Measurements from ENCODE around the gene RACGAP1.
A peak's percentile ranks its signal among the peaks of the same experiment; 100 is the strongest.

RACGAP1 gene

DNA sequence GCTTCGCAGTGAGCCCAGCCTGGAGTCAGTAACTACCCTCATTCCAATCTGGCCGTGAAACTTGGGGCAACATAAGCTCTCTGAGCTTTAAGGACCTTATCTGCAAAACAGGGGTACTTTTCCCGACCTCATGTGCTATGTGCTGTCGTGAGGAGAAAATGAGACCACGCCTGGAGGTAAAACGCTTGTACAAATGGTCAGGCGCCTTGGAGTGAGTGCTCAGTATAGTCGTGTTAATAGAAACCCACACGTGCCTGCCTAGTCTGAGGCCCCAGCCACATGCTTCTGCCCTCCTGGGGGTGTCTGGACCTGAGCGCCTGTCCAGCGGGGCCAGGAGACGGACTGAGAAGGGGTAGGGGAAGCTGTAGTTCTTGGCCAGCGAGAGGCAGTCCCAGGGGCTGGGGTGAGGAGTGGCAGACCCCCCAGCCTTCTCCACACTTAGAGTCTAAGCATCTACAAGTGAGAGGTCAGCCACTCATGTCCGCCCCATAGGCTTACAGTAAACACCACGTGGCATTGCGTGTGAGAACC is 58.7 kb downstream of the RACGAP1 start:
- Mint-ChIP-seq H3K27ac (no peak overlapping the region), H3K4me1 (ENCODE audit: low read depth) (peaks cover 3% of the 10 kb centered on the region), H3K36me3 (no peaks in the 10 kb centered on the region), H3K4me3 (peak overlapping the region; percentile 54), H3K9me3 (ENCODE audit: low read depth) (no peaks in the 10 kb centered on the region), H3K27me3 (peaks cover 10% of the 10 kb centered on the region)

DNA sequence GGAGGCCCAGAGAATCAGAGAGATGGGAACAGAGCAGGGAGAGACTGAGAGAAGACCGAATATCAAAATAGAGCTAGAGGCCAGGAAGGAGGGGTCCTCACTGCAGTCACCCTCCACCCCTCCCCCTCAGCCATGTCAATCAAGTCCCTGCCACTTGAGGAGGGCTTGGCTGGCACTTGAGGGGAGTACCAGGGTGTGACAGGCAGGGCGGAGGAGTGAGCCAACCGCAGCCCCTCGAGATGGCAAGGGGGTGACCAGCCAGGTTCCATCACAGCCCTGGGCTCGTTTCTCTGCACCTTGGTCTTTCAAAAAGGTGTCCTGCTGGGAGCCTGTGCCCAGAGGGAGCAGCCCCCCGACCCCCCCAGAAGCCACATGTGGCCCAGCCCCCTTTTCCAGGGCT is 59.5 kb downstream of the RACGAP1 start:
- Mint-ChIP-seq H3K4me1 (ENCODE audit: low read depth) (peaks cover 3% of the 10 kb centered on the region), H3K36me3 (no peaks in the 10 kb centered on the region), H3K27me3 (peaks cover 10% of the 10 kb centered on the region), H3K4me3 (no peak overlapping the region), H3K27ac (no peak overlapping the region), H3K9me3 (ENCODE audit: low read depth) (no peaks in the 10 kb centered on the region)

DNA sequence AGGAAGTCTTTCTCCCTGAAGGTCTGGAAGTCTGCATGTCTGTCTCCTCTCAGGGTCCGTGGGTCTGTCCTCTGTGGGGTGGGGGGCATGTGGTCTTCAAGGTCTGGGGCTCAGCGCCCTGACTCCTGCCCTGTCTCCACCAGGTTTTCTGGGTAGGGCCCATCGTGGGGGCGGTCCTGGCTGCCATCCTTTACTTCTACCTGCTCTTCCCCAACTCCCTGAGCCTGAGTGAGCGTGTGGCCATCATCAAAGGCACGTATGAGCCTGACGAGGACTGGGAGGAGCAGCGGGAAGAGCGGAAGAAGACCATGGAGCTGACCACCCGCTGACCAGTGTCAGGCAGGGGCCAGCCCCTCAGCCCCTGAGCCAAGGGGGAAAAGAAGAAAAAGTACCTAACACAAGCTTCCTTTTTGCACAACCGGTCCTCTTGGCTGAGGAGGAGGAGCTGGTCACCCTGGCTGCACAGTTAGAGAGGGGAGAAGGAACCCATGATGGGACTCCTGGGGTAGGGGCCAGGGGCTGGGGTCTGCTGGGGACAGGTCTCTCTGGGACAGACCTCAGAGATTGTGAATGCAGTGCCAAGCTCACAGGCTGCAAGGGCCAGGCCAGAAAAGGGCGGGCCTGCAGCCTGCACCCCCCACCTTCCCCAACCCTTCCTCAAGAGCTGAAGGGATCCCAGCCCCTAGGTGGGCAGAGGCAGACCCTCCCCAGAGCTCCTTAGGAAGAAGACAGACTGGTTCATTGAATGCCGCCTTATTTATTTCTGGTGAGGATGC is 60.3 kb downstream of the RACGAP1 start:
- peaks cover 17% of the 10 kb centered on the region for H3K27me3 Mint-ChIP-seq
- H3K4me1 Mint-ChIP-seq (ENCODE audit: low read depth) = peaks cover 10% of the 10 kb centered on the region
- H3K36me3 Mint-ChIP-seq = peaks cover 3% of the 10 kb centered on the region
- no peak overlapping the region for H3K27ac Mint-ChIP-seq
- no peak overlapping the region for H3K4me3 Mint-ChIP-seq
- no peaks in the 10 kb centered on the region for H3K9me3 Mint-ChIP-seq (ENCODE audit: low read depth)

DNA sequence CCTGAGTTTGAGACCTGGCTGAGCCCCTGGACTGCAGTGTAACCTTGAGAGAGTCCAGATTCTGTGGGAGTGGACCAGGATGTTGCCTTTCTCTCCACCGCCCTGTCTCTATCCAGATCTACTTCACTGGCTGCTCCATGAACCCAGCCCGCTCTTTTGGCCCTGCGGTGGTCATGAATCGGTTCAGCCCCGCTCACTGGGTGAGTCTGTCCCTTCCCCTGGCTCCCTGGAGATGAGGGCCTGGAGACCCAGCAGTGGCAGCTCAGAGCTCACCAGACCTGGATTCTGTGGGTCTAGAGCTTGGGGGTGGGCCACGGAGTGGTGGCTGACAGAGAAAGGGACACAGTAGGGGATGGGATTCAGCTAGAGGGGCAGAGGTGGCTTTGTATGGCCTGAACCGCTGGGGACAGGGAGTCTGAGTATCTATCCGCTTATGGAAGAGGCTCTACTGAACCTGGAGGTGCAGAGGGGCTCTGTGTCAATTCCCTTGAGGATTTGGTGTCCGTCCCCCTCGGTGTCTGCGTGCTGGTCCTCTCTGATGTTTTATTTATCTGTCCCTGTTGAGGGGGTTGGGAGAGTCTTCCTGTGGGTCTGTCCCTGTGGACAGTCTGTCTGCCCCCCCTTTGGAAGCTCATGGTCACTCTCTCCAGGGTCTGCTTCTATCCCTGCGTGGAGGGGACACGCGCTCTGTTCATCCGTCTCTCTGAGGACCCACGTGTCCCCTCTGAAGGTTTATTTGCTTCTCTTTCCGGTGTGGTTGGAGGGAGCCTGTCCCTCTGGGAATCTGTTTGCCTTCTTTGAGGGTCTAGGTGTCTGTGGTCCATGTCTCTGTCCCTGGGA is 61.1 kb downstream of the RACGAP1 start:
- H3K36me3 Mint-ChIP-seq = peaks cover 3% of the 10 kb centered on the region
- peaks cover 23% of the 10 kb centered on the region for H3K27me3 Mint-ChIP-seq
- no peak overlapping the region for H3K4me3 Mint-ChIP-seq
- no peak overlapping the region for H3K27ac Mint-ChIP-seq
- no peaks in the 10 kb centered on the region for H3K9me3 Mint-ChIP-seq (ENCODE audit: low read depth)
- H3K4me1 Mint-ChIP-seq (ENCODE audit: low read depth) = peaks cover 10% of the 10 kb centered on the region

DNA sequence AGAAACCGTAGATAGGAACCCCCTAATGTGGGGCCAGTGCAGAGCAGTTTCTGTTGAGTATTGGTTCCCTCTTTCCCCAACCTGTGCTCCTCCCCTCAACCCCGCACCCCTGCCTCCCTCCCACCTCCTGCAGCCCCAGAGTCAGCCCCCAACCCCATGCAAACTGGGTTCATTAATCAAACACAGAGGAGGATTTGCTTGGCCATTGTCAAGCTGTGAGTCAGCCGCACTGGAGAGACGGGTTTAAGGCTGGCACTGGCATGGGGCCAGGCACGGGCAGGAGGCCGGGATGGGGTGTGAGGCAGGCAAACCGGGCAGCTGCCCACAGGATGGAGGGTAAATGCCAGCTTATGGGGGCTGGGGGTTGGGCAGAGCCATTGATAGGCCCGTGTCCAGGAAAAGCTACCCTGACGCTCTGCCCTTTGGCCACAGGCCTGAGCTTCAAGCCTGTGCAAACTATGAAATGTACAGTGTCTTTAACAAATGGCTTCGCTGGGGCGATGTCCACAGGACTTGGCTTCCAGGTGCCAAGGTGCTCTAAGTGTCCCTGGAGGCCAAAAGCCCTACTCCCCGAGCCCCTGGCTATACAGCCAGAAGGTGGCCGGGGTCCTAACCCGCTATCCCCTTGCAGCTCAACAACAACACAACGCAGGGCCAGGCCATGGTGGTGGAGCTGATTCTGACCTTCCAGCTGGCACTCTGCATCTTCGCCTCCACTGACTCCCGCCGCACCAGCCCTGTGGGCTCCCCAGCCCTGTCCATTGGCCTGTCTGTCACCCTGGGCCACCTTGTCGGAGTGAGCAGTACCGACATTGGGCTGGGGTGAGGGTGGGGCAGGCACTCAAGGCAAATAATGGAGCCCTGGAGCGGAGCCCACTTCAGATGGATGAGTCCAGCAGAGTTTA is 62.2 kb downstream of the RACGAP1 start:
- Mint-ChIP-seq H3K4me1 (ENCODE audit: low read depth) (peaks cover 10% of the 10 kb centered on the region), H3K27me3 (peaks cover 23% of the 10 kb centered on the region), H3K36me3 (peaks cover 3% of the 10 kb centered on the region), H3K27ac (no peak overlapping the region), H3K9me3 (ENCODE audit: low read depth) (no peaks in the 10 kb centered on the region), H3K4me3 (peak overlapping the region; percentile 42)

DNA sequence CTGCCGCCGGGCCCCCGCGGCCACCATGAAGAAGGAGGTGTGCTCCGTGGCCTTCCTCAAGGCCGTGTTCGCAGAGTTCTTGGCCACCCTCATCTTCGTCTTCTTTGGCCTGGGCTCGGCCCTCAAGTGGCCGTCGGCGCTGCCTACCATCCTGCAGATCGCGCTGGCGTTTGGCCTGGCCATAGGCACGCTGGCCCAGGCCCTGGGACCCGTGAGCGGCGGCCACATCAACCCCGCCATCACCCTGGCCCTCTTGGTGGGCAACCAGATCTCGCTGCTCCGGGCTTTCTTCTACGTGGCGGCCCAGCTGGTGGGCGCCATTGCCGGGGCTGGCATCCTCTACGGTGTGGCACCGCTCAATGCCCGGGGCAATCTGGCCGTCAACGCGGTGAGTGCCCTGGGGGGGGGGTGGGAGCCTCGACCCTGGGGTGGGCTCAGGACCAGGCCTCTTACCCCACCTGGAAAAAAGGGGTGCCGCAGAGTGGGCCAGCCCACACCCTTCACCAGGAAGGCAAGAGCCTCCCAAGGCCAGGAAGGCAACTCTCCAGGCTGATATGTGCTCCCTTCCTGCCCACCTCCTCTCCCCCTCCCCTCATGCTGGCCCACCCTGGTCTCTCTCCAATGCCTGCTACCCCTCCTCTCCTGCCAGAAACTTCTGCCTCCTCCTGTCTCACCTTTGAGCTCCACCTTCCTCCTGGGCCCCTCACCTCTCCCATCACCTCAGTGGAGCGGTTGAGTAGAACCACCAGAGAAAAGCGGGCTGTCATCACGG is 63.1 kb downstream of the RACGAP1 start:
- Mint-ChIP-seq H3K9me3 (ENCODE audit: low read depth) (no peaks in the 10 kb centered on the region), H3K4me1 (ENCODE audit: low read depth) (peaks cover 10% of the 10 kb centered on the region), H3K27ac (no peak overlapping the region), H3K36me3 (peaks cover 3% of the 10 kb centered on the region), H3K4me3 (peak overlapping the region; percentile 42), H3K27me3 (peaks cover 26% of the 10 kb centered on the region)

DNA sequence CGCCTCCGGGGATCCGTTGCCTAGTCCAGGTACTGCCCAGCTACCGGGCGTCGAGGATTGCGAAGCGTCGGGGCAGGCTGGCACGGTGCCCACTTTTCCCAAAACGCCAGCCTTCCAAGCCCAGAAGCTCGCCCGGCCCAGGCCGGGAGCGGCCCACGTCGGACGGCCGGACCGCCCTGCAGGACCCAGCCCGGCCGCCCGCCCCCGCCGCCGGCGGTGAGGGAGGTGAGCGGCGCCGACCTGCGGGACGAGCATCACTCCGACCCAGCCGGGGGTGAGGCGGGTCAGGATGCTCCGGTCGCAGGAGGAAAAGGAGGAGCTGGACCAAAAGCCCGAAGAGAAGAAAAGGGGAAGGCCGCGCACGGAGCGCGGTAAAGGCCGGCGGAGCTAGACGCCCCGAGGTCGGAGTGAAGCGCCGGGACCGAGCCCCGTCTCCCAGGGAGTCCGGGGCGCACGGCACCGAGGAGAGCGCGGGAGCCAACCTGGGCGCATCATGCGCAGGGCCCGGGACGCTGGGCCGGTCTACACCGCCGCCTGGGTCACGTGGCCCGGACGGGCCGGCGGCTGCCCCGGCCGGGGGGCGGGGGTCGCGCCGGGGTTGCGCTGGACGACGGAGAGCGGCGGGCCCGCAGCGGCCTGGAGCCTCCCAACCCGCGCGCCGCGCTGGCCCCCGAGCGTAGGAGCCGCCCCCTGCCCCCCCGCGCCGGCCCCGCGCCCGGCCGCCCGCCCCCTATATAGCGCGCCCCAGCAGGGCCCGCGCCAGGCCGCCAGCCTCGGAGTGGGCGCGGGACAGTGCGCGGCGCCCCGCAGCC is 64.0 kb downstream of the RACGAP1 start, which contains the start of gene AQP5:
TSS of gene AQP5 (plus strand) at position 762 of the 812 bp plus-strand sequence. CDS start 146 bp downstream, outside the sequence.
- Mint-ChIP-seq H3K9me3 (ENCODE audit: low read depth) (no peaks in the 10 kb centered on the region), H3K36me3 (peaks cover 3% of the 10 kb centered on the region), H3K4me1 (ENCODE audit: low read depth) (peaks cover 9% of the 10 kb centered on the region), H3K27ac (no peak within 1 kb of the TSS), H3K4me3 (peak within 1 kb of the TSS; percentile 67), H3K27me3 (peaks cover 27% of the 10 kb centered on the region)

DNA sequence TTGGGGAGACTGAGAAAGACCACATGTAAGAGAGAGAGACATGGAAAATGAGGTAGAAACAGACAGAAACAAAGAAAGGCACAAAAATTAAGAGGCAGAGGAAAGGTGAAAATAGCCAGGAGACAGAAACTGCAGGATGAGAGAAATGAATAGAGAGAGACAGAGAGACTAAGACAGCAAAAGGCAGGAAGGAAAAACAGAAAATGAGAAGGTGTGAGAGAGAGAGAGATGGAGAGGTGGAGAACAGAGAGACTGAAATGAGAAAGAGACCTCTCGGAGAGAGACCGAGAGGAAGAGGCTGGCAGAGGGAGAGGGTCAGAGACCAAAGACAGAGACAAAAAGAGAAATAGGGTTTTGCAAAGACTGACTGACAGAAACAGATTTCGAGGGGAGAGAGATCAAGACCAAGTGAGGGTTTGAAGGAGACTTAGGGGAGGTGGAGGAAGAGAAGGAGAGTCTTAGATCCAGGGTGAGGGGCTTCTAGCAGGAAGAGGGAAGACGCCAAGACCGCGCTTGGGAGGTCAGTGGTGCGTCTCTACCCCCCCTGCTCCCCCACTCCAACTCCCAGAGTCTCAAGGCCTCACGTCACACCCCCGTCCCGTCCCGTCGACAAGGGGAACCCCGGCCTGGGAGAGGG is 64.7 kb downstream of the RACGAP1 start:
- no peaks in the 10 kb centered on the region for H3K9me3 Mint-ChIP-seq (ENCODE audit: low read depth)
- H3K4me1 Mint-ChIP-seq (ENCODE audit: low read depth) = peaks cover 9% of the 10 kb centered on the region
- H3K27me3 Mint-ChIP-seq = peaks cover 27% of the 10 kb centered on the region
- H3K36me3 Mint-ChIP-seq = peaks cover 3% of the 10 kb centered on the region
- peak overlapping the region; percentile 67 for H3K4me3 Mint-ChIP-seq
- H3K27ac Mint-ChIP-seq = no peak overlapping the region

DNA sequence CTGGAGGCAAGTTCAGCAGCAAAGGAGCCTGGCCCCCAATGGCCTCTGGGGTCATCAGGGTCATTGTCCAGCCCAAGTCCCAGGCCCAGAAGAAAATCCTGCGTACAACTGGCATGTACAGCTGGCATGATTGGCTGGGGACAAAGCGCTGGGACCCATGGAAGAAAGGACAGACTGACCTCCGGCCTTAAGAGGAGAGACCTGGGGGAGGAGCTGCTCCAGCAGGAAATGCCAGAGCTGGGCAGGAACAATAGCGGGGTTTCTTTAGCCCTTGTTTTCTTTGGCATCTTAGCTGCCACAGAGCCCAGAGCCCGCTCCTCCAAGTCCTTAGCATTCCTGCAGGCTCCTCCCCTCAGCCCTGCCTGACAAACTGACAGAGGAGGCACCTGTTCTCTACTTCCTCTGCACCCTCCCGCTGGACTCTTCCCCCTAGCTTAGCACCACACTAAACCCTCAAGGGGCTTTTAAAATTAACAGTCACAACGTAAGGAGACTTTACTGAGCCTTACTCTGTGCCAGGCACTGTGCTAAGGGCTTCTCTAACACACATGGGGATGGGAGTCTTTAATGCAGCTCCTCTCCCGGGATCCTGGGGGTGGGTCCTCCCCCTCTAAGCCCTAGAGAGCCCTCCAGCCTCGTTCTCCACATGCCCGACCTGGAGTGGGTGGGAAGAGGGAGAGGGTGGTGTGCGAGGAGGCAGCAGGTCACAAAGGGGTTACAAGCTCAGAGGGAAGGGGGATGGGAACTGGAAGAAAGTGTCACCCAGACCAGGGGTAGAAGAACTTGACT is 65.4 kb downstream of the RACGAP1 start:
- Mint-ChIP-seq H3K27ac (no peak overlapping the region), H3K4me3 (peak overlapping the region; percentile 67), H3K4me1 (ENCODE audit: low read depth) (peaks cover 11% of the 10 kb centered on the region)

DNA sequence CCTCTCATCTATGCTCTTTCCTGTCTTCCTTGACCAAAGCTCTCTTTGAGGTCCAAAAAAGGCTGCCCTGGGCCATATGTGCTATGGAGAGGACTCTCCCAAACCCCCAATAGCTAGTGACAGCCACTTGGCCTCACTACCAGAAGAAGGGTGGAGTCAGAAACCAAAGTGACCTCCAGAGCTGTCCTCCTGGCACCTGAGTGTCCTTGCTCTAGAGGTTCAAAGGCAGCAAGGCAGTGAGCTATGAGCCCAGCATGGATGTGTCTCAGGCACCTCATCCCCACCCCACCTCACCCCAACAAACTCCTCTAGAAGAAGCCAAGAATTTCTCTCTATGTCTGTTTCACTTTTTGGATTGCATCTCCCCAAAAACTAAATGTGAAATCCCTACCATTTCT is 67.7 kb downstream of the RACGAP1 start:
- Mint-ChIP-seq H3K27me3 (peaks cover 33% of the 10 kb centered on the region), H3K27ac (peak overlapping the region; percentile 16), H3K9me3 (ENCODE audit: low read depth) (no peaks in the 10 kb centered on the region), H3K4me1 (ENCODE audit: low read depth) (peaks cover 11% of the 10 kb centered on the region), H3K36me3 (peaks cover 3% of the 10 kb centered on the region), H3K4me3 (no peak overlapping the region)

More for the DNA sequence above, 65.4 kb downstream of the RACGAP1 start:
- Mint-ChIP-seq H3K27me3 (peaks cover 27% of the 10 kb centered on the region), H3K9me3 (ENCODE audit: low read depth) (no peaks in the 10 kb centered on the region), H3K36me3 (peaks cover 3% of the 10 kb centered on the region)

DNA sequence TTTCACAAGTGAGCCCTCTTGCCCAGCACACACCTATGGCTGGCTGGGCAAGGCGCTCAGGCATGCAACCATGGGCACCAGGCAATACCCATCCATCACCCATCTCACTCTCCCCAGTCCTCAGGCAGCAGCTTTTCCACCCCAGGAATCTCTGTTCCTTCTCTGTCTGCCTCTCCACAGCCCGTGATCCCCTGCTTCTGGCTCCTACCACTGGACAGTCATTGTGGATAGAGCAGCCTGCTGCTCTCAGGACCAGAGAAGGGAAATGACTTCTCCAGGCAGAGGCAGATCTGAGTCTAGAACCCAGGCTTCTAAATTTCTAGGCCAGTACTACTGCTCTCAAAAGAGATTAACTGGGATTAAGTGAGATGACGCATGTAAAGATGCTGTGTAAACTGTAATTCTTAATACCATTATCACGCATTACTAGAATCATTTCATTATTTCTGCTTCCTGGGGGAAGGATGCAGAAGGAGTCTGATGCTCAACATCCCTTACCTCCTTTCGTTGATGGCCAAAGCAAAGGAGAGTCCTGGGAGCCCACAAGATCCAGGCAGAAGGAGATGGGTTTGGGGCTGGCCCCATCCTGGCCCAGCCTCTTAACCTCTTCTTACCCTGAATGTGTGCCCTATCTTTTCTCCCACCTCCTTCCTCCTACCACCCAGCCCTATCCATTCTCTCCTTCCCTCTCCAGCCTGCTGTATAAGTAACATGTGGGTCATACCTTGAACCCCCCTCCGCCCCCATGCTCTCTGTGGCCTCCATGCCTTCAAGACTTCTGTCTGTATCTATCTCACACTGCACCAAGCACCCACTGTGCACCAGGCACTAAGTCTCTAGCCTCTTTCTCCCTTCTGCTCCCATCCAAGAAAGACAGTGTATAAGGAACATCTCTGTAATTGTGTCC is 68.4 kb downstream of the RACGAP1 start:
- Mint-ChIP-seq H3K36me3 (peaks cover 3% of the 10 kb centered on the region), H3K27ac (peak overlapping the region; percentile 16), H3K9me3 (ENCODE audit: low read depth) (no peaks in the 10 kb centered on the region), H3K4me1 (ENCODE audit: low read depth) (peaks cover 9% of the 10 kb centered on the region), H3K4me3 (no peak overlapping the region), H3K27me3 (peaks cover 32% of the 10 kb centered on the region)
